Brain microvascular endothelial cell (primary cell): ENCODE measurements around the gene NEAT1.

ENCODE experiments used
- DNase-seq: peaks from one replicate; pipeline ENCODE4 v3.0.0-alpha.2; 2020
- H3K27ac ChIP-seq: fragments of 250-450 bp; sonication (Bioruptor Pico); 2 replicates; pipeline ENCODE4 v1.5.1; 2020; ENCODE audit warnings: mild to moderate bottlenecking, moderate library complexity
- H3K27me3 ChIP-seq: fragments of 250-450 bp; sonication (Bioruptor Pico); replicated peaks from 2 replicates; pipeline ENCODE4 v1.5.1; 2020; ENCODE audit warnings: mild to moderate bottlenecking
- H3K36me3 ChIP-seq: fragments of 250-450 bp; sonication (Bioruptor Pico); replicated peaks from 2 replicates; pipeline ENCODE4 v1.5.1; 2020; ENCODE audit warnings: mild to moderate bottlenecking
- H3K4me3 ChIP-seq: 2 replicates; pipeline ENCODE4 v1.5.1; 2011; ENCODE audit warnings: low read depth, mild to moderate bottlenecking, control low read depth, low read length, moderate library complexity
- CTCF ChIP-seq: IDR thresholded peaks from 2 replicates; pipeline ENCODE4 v1.5.1; 2011; ENCODE audit warnings: low read depth, mild to moderate bottlenecking, moderate library complexity, low read length, control low read depth, inconsistent platforms; ENCODE audit errors: missing control alignments
- in situ Hi-C: cut with HindIII; loops from 2 replicates; pipeline ENCODE4 v1.10.0; 2017; ENCODE audit warnings: low sequenced_read_pairs, low pct_ligation_motif_present

Gene NEAT1

DNA sequence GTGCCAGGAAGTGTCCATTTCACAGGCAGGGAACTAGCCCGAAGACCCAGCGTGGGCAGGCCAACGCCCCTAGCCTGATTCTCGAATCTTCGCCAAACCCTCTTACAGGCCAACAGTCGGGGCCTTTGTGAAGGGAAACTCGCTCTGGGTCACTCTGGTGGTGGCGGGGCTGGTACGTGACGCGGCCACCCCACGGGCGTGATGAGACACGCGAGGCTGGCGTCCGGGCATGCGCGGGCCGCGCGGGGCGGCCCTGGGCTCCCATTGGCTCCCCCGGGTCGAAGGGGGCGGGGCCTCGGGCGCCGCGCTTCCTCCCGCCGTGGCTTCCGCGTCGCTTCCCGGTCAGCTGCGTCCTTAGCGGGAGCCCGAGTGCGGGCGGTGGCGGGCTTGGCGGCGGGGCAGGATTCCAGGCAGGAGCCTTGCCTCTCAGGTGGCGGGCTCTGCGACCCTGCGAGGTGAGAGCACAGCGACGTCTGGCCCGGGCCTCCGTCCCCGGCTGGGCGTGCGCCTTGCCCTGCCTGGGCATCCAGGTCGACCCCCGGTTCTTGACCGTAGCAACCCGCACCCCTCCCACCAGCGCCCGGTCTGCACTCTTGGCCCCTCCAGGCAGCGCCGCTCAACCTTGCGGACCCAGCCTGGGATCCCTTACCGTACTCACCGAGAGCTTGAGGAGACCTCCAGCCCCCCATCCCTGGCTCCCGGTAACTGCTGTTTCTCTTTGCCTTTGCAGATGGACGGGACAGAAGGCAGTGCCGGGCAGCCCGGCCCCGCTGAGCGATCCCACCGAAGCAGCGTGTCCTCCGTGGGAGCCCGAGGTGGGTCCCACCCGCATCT lies 36.1 kb upstream of the NEAT1 start, which contains the start of gene FRMD8:
TSS of gene FRMD8 (plus strand) at position 331 of the 834 bp plus-strand sequence. CDS start at position 731, 400 bp downstream.
- Histone ChIP-seq H3K4me3 (peak within 1 kb of the TSS; percentile 91), H3K27me3 (no peaks in the 10 kb centered on the region), H3K27ac (peak within 1 kb of the TSS; percentile 73), H3K36me3 (peaks cover under 1% of the 10 kb centered on the region)
- peak; percentile 72 for DNase-seq
- no peak for TF ChIP-seq CTCF
- in situ Hi-C loops, result no loop called here

DNA sequence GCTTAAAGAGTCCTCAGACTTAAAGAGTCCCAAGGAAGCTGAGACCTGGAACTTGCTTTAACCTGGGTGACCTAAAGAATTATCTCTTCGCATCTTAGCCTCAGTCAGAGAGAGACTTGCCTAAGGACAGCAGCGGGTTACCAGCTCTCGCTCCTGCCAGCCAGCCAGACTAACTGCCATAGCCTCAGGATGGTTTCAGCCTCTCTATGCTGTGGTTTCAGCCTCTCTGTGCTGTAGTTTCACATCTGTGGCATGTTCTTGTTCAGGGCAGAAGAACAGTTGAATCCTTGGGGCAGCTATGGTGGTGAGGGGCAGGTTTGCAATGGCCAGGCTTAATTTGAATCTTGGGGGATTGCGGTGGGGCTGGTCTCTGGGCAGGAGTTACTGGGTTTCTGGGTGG lies 33.9 kb upstream of the NEAT1 start:
- in situ Hi-C loops, result no loop called here
- Histone ChIP-seq H3K36me3 (peaks cover 22% of the 10 kb centered on the region), H3K27ac (no peak overlapping the region), H3K27me3 (no peaks in the 10 kb centered on the region), H3K4me3 (peak overlapping the region; percentile 20)
- no peak for TF ChIP-seq CTCF
- DNase-seq, result no peak

- no peak overlapping the region for H3K27ac ChIP-seq
- H3K4me3 ChIP-seq, result peak overlapping the region; percentile 1
- peaks cover 29% of the 10 kb centered on the region for H3K36me3 ChIP-seq
- no peaks in the 10 kb centered on the region for H3K27me3 ChIP-seq
- no peak for TF ChIP-seq CTCF
- in situ Hi-C loops, result no loop called here
- no peak for DNase-seq
These were observed 33.2 kb upstream of the NEAT1 start for GRCh38 chr11:65389294-65389980.

GRCh38 chr11:65390099-65390941 lies 32.3 kb upstream of the NEAT1 start:
- no peaks in the 10 kb centered on the region for H3K27me3 ChIP-seq
- TF ChIP-seq CTCF, result no peak
- H3K36me3 ChIP-seq, result peaks cover 36% of the 10 kb centered on the region
- in situ Hi-C loops, result no loop called here
- no peak for DNase-seq
- peak overlapping the region; percentile 24 for H3K4me3 ChIP-seq
- peak overlapping the region; percentile 67 for H3K27ac ChIP-seq

DNA sequence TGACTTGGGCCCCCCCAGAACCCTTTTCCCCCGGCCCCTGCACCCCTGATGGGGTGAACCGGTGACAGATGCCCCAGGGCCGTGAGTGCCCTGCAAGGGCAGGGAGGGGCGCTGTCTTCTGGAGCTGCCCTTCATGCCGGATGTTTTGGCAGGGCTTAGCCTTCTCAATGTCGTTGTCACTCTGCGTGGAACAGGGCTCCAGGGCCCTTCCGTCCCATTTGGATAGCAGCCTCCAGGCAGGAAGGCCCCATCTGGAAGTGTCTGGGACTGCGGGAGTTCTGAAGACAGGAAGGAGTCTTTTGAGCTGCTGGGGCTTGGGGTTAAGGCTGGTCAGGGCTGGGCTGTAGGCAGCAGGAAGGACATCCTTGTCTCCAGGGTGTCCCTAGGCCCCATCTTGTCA lies 31.6 kb upstream of the NEAT1 start:
- H3K4me3 ChIP-seq, result peak overlapping the region; percentile 20
- in situ Hi-C loops, result no loop called here
- H3K27me3 ChIP-seq, result no peaks in the 10 kb centered on the region
- DNase-seq, result no peak
- TF ChIP-seq CTCF, result peak; percentile 22
- peak overlapping the region; percentile 67 for H3K27ac ChIP-seq
- peaks cover 43% of the 10 kb centered on the region for H3K36me3 ChIP-seq
